Myocyte (in vitro differentiated cells): ENCODE measurements around the gene ALDH9A1. TPM values are rescaled to one million over a fixed set of nuclear protein-coding genes. Genes with fewer than 3 reads are reported as not detected.
A peak's percentile ranks its signal among the peaks of the same experiment; 100 is the strongest.
"Not testable (repeated sequence)": the region's sequence is repeated elsewhere in the genome, so short reads cannot be mapped to it uniquely, and the experiment has no call there.

ENCODE experiments used
- DNase-seq: peaks from one replicate; pipeline ENCODE4 v3.0.0-alpha.2; 2012; ENCODE audit warnings: low read depth
- total RNA-seq: library from RNA; depleted of rRNA; stranded (reverse); fragments of >200 nt; gene quantifications from 2 replicates; pipeline ENCODE4 v1.2.3, GENCODE V29; 2014

The ALDH9A1 gene
- total RNA-seq, 1 donor from 2014 or later = 200 TPM

DNA sequence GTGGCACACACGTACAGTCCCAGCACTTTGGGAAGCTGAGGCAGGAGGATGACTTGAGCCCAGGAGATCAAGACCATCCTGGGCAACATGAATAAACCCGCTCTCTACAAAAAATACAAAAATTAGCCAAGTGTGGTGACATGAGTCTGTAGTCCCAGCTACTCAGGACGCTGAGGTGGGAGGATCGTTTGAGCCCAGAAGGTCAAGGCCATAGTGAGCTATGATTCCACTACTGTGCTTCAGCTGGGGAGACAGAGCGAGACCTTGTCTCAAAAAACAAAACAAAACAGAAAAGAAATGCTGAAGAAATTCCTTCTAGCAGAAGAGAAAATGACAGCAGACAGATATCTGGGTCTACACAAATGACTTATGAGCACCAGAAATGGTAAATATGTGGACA lies 10.3 kb downstream of the ALDH9A1 start:
- DNase-seq = no peak

- DNase-seq = no peak
Observed at GRCh38 chr1:165686971-165687433, 11.4 kb downstream of the ALDH9A1 start.

DNA sequence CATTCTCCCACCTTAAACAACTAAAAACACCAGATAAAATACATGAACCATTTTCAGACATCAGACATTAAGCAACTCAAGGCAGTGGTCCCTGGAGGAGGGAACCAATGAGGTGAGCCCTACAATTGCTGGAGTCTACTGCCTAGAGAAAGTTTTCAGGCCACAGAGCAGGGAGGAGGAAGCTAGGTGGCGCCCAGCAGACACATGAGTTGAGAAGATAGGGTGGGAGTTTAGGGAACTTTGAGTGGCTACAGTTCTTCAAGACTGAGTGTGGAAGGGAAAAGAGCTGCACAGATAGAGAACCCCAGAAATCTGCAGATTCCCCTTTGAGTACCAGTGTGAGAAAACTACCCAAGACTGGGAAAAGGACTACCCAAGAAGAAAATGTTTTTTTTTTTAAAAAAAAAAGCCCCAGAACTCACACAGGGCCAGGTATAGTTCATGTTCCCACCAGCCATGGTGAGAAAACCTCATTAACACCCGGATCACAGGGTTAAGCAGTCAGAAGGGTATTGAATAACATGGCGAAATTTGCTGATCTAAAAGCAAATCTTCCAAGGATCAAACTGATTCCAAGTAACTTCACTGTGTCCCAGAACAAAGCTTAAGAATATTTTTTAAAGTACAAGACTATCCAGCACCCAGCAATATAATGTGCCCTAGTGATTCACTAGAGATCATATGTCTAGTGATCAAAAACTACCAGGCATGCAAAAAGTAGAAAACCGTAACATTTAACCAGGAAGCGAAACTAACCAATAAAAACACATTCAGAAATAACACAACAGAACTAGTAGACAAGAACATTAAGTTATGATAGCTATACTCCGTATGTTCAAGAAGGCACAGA lies 12.0 kb downstream of the ALDH9A1 start:
- DNase-seq = no peak

DNA sequence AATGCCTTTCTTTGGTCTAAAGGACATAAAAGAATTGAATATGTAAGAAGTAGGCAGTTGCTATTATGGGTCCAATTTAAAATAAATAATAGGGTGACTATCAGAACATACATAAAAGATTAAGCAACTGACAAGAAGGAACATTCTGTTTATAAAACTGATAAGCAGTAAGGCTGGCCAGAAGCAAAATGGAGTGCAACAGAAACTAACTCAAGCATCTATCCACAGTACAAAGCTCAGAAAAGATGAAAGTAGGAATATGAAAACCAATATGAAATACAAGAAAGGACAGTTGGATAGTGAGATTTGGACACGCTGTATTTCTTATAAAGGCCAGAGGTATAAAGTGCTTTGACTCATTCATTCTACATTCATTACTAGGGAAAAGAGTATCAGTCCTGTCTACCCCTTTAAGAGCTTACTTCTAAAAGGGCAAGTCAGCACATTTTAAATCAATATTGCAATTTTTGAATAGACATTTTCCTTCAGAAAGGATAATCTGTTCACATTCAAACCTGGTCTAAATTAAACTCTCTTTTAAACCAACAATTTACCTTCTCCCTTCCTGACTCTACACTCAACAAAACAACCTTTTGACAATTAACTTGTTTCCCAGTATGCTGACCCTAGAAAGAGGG lies 14.4 kb downstream of the ALDH9A1 start:
- no peak for DNase-seq

GRCh38 chr1:165680773-165681172 lies 17.6 kb downstream of the ALDH9A1 start:
- not testable (repeated sequence) for DNase-seq

- no peak for DNase-seq
Observed at GRCh38 chr1:165680303-165680702, 18.1 kb downstream of the ALDH9A1 start.

DNA sequence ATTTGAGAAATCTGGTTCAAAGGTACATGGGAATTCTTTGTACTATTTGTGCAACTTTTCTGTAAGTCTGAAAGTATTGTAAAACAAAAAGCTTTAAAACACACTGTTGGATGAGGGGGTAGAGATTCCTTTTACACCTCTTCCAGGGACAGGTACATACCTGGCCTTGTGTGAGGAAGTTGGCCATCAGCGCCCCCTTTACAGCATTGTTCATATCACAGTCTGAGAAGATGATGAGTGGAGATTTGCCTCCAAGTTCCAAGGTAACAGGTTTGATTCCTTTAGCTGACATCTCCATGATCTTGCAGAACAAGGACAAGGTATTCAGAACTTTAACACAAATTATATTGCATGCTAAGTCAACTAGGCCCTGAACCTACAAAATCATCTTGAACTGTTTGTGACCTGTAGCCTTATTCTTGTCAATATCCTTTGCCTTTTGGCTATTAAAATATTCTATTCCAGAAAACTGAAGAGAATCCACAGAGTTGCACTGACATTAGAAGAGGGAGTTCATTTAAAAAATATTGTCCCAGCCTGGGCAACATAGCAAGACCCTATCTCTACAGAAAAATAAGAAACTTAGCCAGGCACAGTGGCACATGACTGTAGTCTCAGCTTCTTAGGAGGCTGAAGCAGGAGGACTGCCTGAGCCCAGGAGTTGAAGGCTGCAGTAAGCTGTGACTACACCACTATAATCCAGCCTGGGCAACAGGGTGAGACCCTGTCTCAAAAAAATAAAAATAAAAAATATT lies 18.9 kb downstream of the ALDH9A1 start:
- no peak for DNase-seq

GRCh38 chr1:165678509-165678908 lies 19.9 kb downstream of the ALDH9A1 start:
- no peak for DNase-seq

GRCh38 chr1:165675794-165676193 lies 22.6 kb downstream of the ALDH9A1 start:
- peak; percentile 9 for DNase-seq

GRCh38 chr1:165674599-165674998 lies 23.8 kb downstream of the ALDH9A1 start:
- DNase-seq = no peak

DNA sequence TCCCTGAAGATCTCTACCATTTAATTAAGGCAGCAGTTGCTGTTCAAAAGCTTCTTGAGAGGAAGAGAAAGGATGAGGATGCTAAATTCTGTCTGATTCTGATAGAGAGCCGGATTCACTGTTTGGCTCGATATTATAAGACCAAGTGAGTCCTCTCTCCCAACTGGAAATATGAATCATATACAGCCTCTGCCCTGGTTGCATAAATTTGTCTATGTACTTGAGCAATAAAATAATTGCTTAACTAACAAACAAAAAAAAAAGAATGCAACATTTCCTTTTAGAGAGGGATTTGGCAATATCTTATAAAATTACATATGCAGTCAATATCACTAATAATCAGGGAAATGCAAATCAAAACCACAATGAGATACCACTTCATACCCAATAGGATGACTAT lies 26.8 kb downstream of the ALDH9A1 start:
- DNase-seq = no peak

DNA sequence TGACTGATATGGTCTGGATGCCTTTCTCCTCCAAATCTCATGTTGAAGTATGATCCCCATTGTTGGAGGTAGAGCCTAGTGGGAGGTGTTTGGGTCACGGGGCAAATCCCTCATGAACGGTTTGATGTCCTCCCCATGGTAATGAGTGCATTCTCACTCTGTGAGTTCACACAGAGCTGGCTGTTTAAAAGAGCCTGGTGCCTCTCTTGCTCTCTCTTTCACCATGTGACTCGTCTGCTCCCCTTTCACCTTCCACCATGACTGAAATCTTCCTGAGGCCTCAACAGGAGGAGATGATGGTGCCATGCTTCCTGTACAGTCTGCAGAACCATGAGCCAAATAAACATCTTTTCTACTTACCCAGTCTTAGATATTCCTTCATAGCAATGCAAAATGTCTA lies 30.2 kb downstream of the ALDH9A1 start:
- no peak for DNase-seq

GRCh38 chr1:165666152-165666825 lies 32.1 kb downstream of the ALDH9A1 start:
- peak; percentile 21 for DNase-seq

DNA sequence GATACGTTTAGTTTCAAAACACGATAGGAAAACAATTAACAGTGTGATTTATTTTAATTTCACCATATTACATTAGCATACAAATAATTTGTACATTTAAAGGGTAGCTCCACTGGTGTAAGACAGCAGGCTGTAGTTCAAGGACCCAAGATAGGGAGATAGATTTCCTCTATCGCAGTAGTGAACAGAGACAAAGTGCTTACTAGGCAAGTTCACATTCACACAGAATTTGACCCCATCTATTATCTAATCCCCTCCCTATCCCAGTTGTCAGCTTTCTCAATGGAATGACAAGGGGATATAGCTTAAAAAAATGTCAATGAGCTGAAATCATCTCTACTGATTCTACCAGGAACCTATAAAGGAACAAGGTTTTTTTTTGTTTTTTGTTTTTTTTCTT lies 36.2 kb downstream of the ALDH9A1 start:
- no peak for DNase-seq

DNA sequence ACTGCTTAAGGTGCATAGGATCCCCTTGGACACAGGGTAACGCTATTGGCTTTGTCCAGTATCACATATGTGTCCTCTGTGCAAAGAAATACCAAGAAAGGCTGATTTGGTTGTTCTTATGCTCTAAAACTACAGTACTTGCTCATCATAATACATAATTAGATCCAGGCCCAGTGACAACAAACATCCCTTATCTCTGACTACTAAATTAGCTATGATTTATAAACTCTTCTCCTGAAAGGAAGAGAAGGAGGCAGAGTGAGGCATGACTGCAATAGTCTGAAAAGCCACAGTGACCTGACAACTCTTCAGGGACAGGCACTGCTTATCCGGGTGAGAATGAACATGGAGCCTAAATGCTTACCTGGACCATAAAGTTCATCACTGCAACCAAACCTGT lies 36.7 kb downstream of the ALDH9A1 start:
- DNase-seq = no peak

- DNase-seq = no peak
Observed at GRCh38 chr1:165659581-165659895, 38.8 kb downstream of the ALDH9A1 start.

GRCh38 chr1:165658766-165659580 lies 39.4 kb downstream of the ALDH9A1 start:
- DNase-seq = not testable (repeated sequence)

DNA sequence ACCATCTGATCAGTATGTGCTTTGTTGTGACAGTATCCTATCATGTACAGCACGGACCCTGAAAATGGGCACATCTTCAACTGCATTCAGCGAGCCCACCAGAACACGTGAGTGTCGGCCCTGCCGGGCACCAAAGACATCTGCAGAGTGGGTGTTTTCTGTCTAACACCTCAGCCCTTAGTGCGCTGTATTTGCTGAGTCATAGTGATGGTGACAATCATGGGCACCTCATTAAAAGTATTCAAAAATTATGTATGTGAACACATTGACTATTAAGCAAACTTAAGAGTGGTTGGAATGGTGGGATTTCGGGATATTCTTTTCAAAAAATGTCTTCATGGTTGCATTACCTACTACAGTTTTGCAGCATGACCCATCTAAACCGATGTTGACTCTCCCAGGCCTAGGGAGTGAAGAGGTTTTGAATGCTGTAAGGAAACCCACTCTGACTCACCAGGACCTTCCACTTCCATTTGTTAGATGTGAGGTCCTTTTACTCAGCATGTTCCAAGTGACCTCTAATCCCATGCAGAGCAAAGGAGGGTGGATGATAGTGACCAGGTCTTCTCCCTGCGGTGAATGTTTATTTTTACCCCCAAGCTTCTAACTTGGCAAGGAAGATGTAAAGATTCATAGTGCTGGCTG lies 47.3 kb downstream of the ALDH9A1 start:
- no peak for DNase-seq

GRCh38 chr1:165648919-165649572 lies 49.3 kb downstream of the ALDH9A1 start:
- no peak for DNase-seq

DNA sequence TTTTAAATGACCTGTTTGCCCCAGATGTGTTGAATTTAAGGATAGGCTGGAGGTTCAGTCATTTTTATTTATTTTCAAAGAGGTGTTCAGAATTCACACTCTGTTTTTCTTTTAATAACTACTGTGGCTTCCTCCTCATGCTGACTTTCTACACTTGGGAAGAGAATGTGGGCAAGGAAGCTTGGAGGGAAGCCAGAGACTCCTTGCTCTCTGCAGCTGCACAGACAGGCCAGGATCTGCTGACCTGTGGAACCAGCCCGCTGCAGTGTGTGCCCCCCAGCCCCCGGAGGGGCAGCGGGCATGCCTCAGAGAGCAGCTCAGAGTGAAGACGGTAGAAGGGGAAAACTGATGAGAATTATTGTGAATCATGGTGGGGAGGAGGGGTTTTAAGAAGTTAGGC lies 50.4 kb downstream of the ALDH9A1 start:
- peak; percentile 57 for DNase-seq
